Measurements from ENCODE around the gene OR2B2. TPM values are rescaled to one million over a fixed set of nuclear protein-coding genes. Genes with fewer than 3 reads are reported as not detected.
A peak's percentile ranks its signal among the peaks of the same experiment; 100 is the strongest.

The OR2B2 gene
- total RNA-seq, 1 experiment from 2014 or later: not detected

GRCh38 chr6:27872642-27873020 lies 39.6 kb downstream of the OR2B2 start:
- H3K9me3 Mint-ChIP-seq (ENCODE audit: unreplicated experiment): peaks cover 7% of the 10 kb centered on the region
- intact Hi-C loops (cut with micrococcal nuclease; ENCODE audit: unreplicated experiment): no loop called here

GRCh38 chr6:27871924-27872638 lies 40.1 kb downstream of the OR2B2 start:
- Histone ChIP-seq H3K4me3 (ENCODE audit: low read depth, low read length) (no peak overlapping the region), H3K4me1 (0 out of 2 replicates have a peak, but pooled peaks cover 4% of the 10 kb centered on the region), H3K36me3 (ENCODE audit: control insufficient read depth, insufficient read depth, low read length) (no peaks in the 10 kb centered on the region), H3K9me3 (no peaks in the 10 kb centered on the region), H3K27me3 (replicated peaks; ENCODE audit: control insufficient read depth, insufficient read depth, low read length) (no peaks in the 10 kb centered on the region)
- no peak for DNase-seq
- H3K27me3 Mint-ChIP-seq (ENCODE audit: insufficient read depth, unreplicated experiment): peaks cover 2% of the 10 kb centered on the region
- H3K9me3 Mint-ChIP-seq (ENCODE audit: unreplicated experiment): peaks cover 7% of the 10 kb centered on the region
- ChIA-PET CTCF (no interaction called here), POLR2A (interaction anchor here (1.4 kb wide), 1 partner anchor 34 kb away, joined by 4 read pairs; a partner anchor contains a TSS)
- no peak overlapping the region for H3K27ac Mint-ChIP-seq (ENCODE audit: unreplicated experiment)
- peaks cover 16% of the 10 kb centered on the region for H3K36me3 Mint-ChIP-seq (ENCODE audit: insufficient read depth, unreplicated experiment)
- TF ChIP-seq CTCF (IDR thresholded peaks at IDR 0.05; ENCODE audit: insufficient read depth in 1 of 2, low read depth in 1 of 2, low read length in 1 of 2, severe bottlenecking in 1 of 2, unreplicated experiment in 1 of 2): no peak
- intact Hi-C loops (cut with micrococcal nuclease; ENCODE audit: unreplicated experiment): no loop called here
- no TSS peak for BruUV-seq (replicated peaks)
- peaks cover 5% of the 10 kb centered on the region for H3K4me1 Mint-ChIP-seq (ENCODE audit: low read depth, unreplicated experiment)
- H3K4me3 Mint-ChIP-seq (ENCODE audit: unreplicated experiment): no peak overlapping the region

More at GRCh38 chr6:27872642-27873020, 39.6 kb downstream of the OR2B2 start:
- CTCF ChIA-PET: no interaction called here
- no peak for DNase-seq
- Mint-ChIP-seq H3K27ac (ENCODE audit: unreplicated experiment) (no peak overlapping the region), H3K27me3 (ENCODE audit: insufficient read depth, unreplicated experiment) (no peaks in the 10 kb centered on the region), H3K4me3 (ENCODE audit: unreplicated experiment) (no peak overlapping the region), H3K4me1 (ENCODE audit: low read depth, unreplicated experiment) (peaks cover 5% of the 10 kb centered on the region), H3K36me3 (ENCODE audit: insufficient read depth, unreplicated experiment) (peaks cover 10% of the 10 kb centered on the region)
- H3K27me3 ChIP-seq (replicated peaks; ENCODE audit: control insufficient read depth, insufficient read depth, low read length): no peaks in the 10 kb centered on the region
- H3K4me1 ChIP-seq: 0 out of 2 replicates have a peak, but pooled peaks cover 4% of the 10 kb centered on the region
- BruUV-seq (replicated peaks): no TSS peak
- no peaks in the 10 kb centered on the region for H3K9me3 ChIP-seq
- POLR2A ChIA-PET: interaction anchor here (1.4 kb wide), 1 partner anchor 34 kb away, joined by 4 read pairs; a partner anchor contains a TSS
- no peak for TF ChIP-seq CTCF (IDR thresholded peaks at IDR 0.05; ENCODE audit: insufficient read depth in 1 of 2, low read depth in 1 of 2, low read length in 1 of 2, severe bottlenecking in 1 of 2, unreplicated experiment in 1 of 2)
- no peaks in the 10 kb centered on the region for H3K36me3 ChIP-seq (ENCODE audit: control insufficient read depth, insufficient read depth, low read length)
- H3K4me3 ChIP-seq (ENCODE audit: low read depth, low read length): no peak overlapping the region

- Histone ChIP-seq H3K4me1 (0 out of 2 replicates have a peak, but pooled peaks cover 4% of the 10 kb centered on the region), H3K4me3 (ENCODE audit: low read depth, low read length) (no peak overlapping the region), H3K27me3 (replicated peaks; ENCODE audit: control insufficient read depth, insufficient read depth, low read length) (no peaks in the 10 kb centered on the region), H3K36me3 (ENCODE audit: control insufficient read depth, insufficient read depth, low read length) (no peaks in the 10 kb centered on the region), H3K9me3 (no peaks in the 10 kb centered on the region)
- DNase-seq: no peak
- Mint-ChIP-seq H3K27me3 (ENCODE audit: insufficient read depth, unreplicated experiment) (peaks cover 6% of the 10 kb centered on the region), H3K27ac (ENCODE audit: unreplicated experiment) (peak overlapping the region; percentile 78), H3K9me3 (ENCODE audit: unreplicated experiment) (peaks cover 7% of the 10 kb centered on the region), H3K36me3 (ENCODE audit: insufficient read depth, unreplicated experiment) (peaks cover 33% of the 10 kb centered on the region), H3K4me3 (ENCODE audit: unreplicated experiment) (peak overlapping the region; percentile 55), H3K4me1 (ENCODE audit: low read depth, unreplicated experiment) (peaks cover 7% of the 10 kb centered on the region)
- intact Hi-C loops (cut with micrococcal nuclease; ENCODE audit: unreplicated experiment): no loop called here
- TF ChIP-seq CTCF (IDR thresholded peaks at IDR 0.05; ENCODE audit: insufficient read depth in 1 of 2, low read depth in 1 of 2, low read length in 1 of 2, severe bottlenecking in 1 of 2, unreplicated experiment in 1 of 2): no peak
- no TSS peak for BruUV-seq (replicated peaks)
- POLR2A ChIA-PET: interaction anchor here (0.6 to 7.8 kb wide), 3 partner anchors 23 to 1357 kb away, joined by 3 to 620 read pairs (median 325); a partner anchor contains a TSS
- CTCF ChIA-PET: no interaction called here
Observed at GRCh38 chr6:27870291-27870870, 41.8 kb downstream of the OR2B2 start.

Measured in Caco-2 (cell line).